HepG2 (cell line): Measurements from ENCODE around the gene GGNBP2. TPM values are rescaled to one million over a fixed set of nuclear protein-coding genes. Genes with fewer than 3 reads are reported as not detected.
A peak's percentile ranks its signal among the peaks of the same experiment; 100 is the strongest.

ENCODE experiments used
- AKNA ChIP-seq: sonication (generic); formaldehyde crosslinking; IDR thresholded peaks from 2 replicates; pipeline ENCODE4 v1.4.0; 2020; ENCODE audit warnings: missing genetic modification reagents, borderline replicate concordance
- CSRNP1 ChIP-seq: sonication (generic); formaldehyde crosslinking; IDR thresholded peaks from 2 replicates; pipeline ENCODE4 v1.8.1; 2023; ENCODE audit warnings: mild to moderate bottlenecking, missing genetic modification reagents
- ELF4 ChIP-seq: sonication (generic); formaldehyde crosslinking; IDR thresholded peaks from 2 replicates; pipeline ENCODE4 v1.5.0; 2020; ENCODE audit warnings: missing genetic modification reagents, mild to moderate bottlenecking, moderate library complexity, borderline replicate concordance
- HIC2 ChIP-seq: sonication (generic); formaldehyde crosslinking; IDR thresholded peaks from 2 replicates; pipeline ENCODE4 v1.9.0; 2022; ENCODE audit warnings: low read depth, missing genetic modification reagents
- HNF4A ChIP-seq: sonication (generic); formaldehyde crosslinking; IDR thresholded peaks from 2 replicates; pipeline ENCODE4 v1.4.0; 2020; ENCODE audit warnings: missing genetic modification reagents
- KAT7 ChIP-seq: IDR thresholded peaks from 2 replicates; pipeline ENCODE4 v1.6.1; 2018; ENCODE audit warnings: borderline replicate concordance, missing compliant biosample characterization
- MAF1 ChIP-seq: sonication (generic); formaldehyde crosslinking; IDR thresholded peaks from 2 replicates; pipeline ENCODE4 v1.5.0; 2020; ENCODE audit warnings: missing genetic modification reagents, borderline replicate concordance
- MLX ChIP-seq: IDR thresholded peaks from 2 replicates; pipeline ENCODE4 v1.6.1; 2016
- PHF20 ChIP-seq: sonication (generic); formaldehyde crosslinking; IDR thresholded peaks from 2 replicates; pipeline ENCODE4 v1.5.0; 2020; ENCODE audit warnings: mild to moderate bottlenecking, missing genetic modification reagents
- PPARG ChIP-seq: conservative IDR thresholded peaks from 2 replicates; pipeline ENCODE4 v1.6.1; 2016; ENCODE audit warnings: missing biosample characterization, missing genetic modification reagents
- PRPF4 ChIP-seq: fragments of 200-400 bp; formaldehyde crosslinking; IDR thresholded peaks from 2 replicates; pipeline ENCODE4 v1.6.1; 2016; ENCODE audit warnings: low read length, low read depth; ENCODE audit not compliant: poor library complexity, severe bottlenecking
- RFXAP ChIP-seq: sonication (generic); formaldehyde crosslinking; IDR thresholded peaks from 2 replicates; pipeline ENCODE4 v1.4.0; 2020; ENCODE audit warnings: missing genetic modification reagents, borderline replicate concordance
- SP140L ChIP-seq: sonication (generic); formaldehyde crosslinking; IDR thresholded peaks from 2 replicates; pipeline ENCODE4 v1.4.0; 2020; ENCODE audit warnings: missing genetic modification reagents, borderline replicate concordance
- TP53 ChIP-seq: sonication (generic); formaldehyde crosslinking; conservative IDR thresholded peaks from 2 replicates; pipeline ENCODE4 v1.4.0; 2020; ENCODE audit warnings: missing genetic modification reagents
- YY1 ChIP-seq: IDR thresholded peaks from 2 replicates; pipeline ENCODE4 v1.6.1; 2011; ENCODE audit warnings: low read length, low read depth, moderate library complexity, mild to moderate bottlenecking; ENCODE audit not compliant: insufficient read depth, insufficient replicate concordance
- ZGPAT ChIP-seq: IDR thresholded peaks from 2 replicates; pipeline ENCODE4 v1.6.1; 2016; ENCODE audit warnings: mild to moderate bottlenecking
- ZMYM4 ChIP-seq: sonication (generic); formaldehyde crosslinking; IDR thresholded peaks from 2 replicates; pipeline ENCODE4 v1.8.1; 2023; ENCODE audit warnings: mild to moderate bottlenecking, missing genetic modification reagents
- ZNF468 ChIP-seq: sonication (generic); formaldehyde crosslinking; IDR thresholded peaks from 2 replicates; pipeline ENCODE4 v1.8.0; 2022; ENCODE audit warnings: mild to moderate bottlenecking, moderate library complexity, missing genetic modification reagents
- ZNF75D ChIP-seq: sonication (generic); formaldehyde crosslinking; IDR thresholded peaks from 2 replicates; pipeline ENCODE4 v1.8.1; 2023; ENCODE audit warnings: missing genetic modification reagents, mild to moderate bottlenecking, borderline replicate concordance
- ZSCAN25 ChIP-seq: sonication (generic); formaldehyde crosslinking; IDR thresholded peaks from 2 replicates; pipeline ENCODE4 v1.8.0; 2022; ENCODE audit warnings: mild to moderate bottlenecking, missing genetic modification reagents
- polyA plus RNA-seq, 8 experiments: library from polyadenylated mRNA; depleted of rRNA in 3 of 8; stranded (reverse) in 7 of 8; unstranded in 1 of 8; fragments of >200 nt; fragmentation: Illumina TruSeq in 4 of 8; extraction: Trizol in 4 of 8; gene quantifications; 2 replicates each; pipeline versions ENCODE4 v1.2.1 to v1.2.3, GENCODE V29; 2011 to 2016; ENCODE audit warnings: low read depth in 4 of 8, missing spikeins in 1 of 8, mixed read lengths in 1 of 8; ENCODE audit not compliant: insufficient read depth in 1 of 8
- total RNA-seq, 5 experiments: library from RNA; depleted of rRNA; stranded (reverse); fragments of >200 nt; fragmentation: Illumina TruSeq; extraction: Trizol; gene quantifications; 2 replicates each; pipeline ENCODE4 v1.2.3, GENCODE V29; 2016; ENCODE audit warnings: low read depth in 1 of 5

Gene GGNBP2
- total and polyA plus RNA-seq, 2 of the 13 experiments (the other 11 are each of a cell fraction or from before 2014, with no cell fraction given), result 53.3 to 84.2 TPM

GRCh38 chr17:36592716-36593321, 48.1 kb downstream of the GGNBP2 start (continued):
- no peak for TF ChIP-seq AKNA (CRISPR knock-in tag)
- TF ChIP-seq PHF20 (CRISPR knock-in tag), result no peak
- TF ChIP-seq ZMYM4, result 0 out of 2 replicates have a peak, but pooled peaks have one; percentile 33
- peak; percentile 76 for TF ChIP-seq HNF4A (CRISPR knock-in tag)
- TF ChIP-seq ELF4, result no peak
- TF ChIP-seq PPARG (CRISPR knock-in tag), result no peak
- TF ChIP-seq PRPF4, result no peak
- no peak for TF ChIP-seq KAT7 (CRISPR knock-in tag)
- no peak for TF ChIP-seq ZNF468
- peak; percentile 89 for TF ChIP-seq ZSCAN25 (CRISPR knock-in tag)
- TF ChIP-seq TP53, result no peak
- peak; percentile 44 for TF ChIP-seq YY1
- no peak for TF ChIP-seq MAF1
- TF ChIP-seq RFXAP, result no peak
- no peak; the same call in 1 of the 2 replicates for TF ChIP-seq HIC2
- TF ChIP-seq SP140L (CRISPR knock-in tag), result no peak
- TF ChIP-seq ZNF75D, result no peak
- TF ChIP-seq ZGPAT, result no peak
- no peak for TF ChIP-seq MLX (CRISPR knock-in tag)
- TF ChIP-seq CSRNP1, result no peak
